DND-41 (cell line): ENCODE results near the gene HMBS.

ENCODE experiments used
- CTCF ChIP-seq: IDR thresholded peaks from 2 replicates; pipeline ENCODE4 v1.5.1; 2012; ENCODE audit warnings: borderline replicate concordance, low read length, moderate library complexity, mild to moderate bottlenecking; ENCODE audit not compliant: poor library complexity, severe bottlenecking; ENCODE audit errors: extremely low read depth
- EZH2 ChIP-seq: IDR thresholded peaks from 3 replicates; pipeline ENCODE4 v1.6.1; 2012; ENCODE audit warnings: borderline replicate concordance, low read depth, mild to moderate bottlenecking, moderate library complexity, low read length, inconsistent platforms; ENCODE audit not compliant: severe bottlenecking

GRCh38 chr11:119092880-119093842 lies 8.5 kb downstream of the HMBS start:
- no peak for TF ChIP-seq CTCF
- TF ChIP-seq EZH2, result no peak
